ENCODE data around the gene PRRG3. TPM values are rescaled to one million over a fixed set of nuclear protein-coding genes. Genes with fewer than 3 reads are reported as not detected.

PRRG3 gene
- total RNA-seq, 1 experiment from 2014 or later, result 5.1 TPM

DNA sequence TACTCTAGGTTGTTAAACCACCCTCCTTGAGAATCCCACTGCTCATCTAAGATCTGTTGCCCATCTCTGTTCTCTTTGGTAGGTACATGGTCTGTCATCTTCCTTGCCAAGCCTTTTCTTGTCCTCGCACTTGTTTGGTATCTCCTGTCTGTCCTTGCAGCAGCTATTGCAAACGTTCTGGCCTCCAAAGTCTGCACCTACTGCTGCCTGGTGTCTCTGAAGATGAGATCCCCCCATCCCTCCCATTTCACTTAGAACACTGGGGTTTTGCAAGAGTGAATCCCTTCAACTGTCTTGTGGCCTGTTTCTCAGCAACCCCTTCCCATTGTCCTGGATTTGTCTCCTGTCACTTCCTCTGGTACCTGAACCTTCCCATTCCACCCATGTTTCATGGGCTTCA lies 40.0 kb downstream of the PRRG3 start:
- ATAC-seq (no peak), DNase-seq (ENCODE audit: low spot score) (no peak)
- no peaks in the 10 kb centered on the region; the same call in none of the 2 replicates for H3K27me3 Mint-ChIP-seq (ENCODE audit: low read depth)
- 0 out of 2 replicates have a peak, but pooled peaks cover 6% of the 10 kb centered on the region for H3K9me3 Mint-ChIP-seq
- H3K4me1 Mint-ChIP-seq, result no peaks in the 10 kb centered on the region
- H3K27ac Mint-ChIP-seq, result no peak overlapping the region
- ChIA-PET POLR2A (no interaction called here), CTCF (no interaction called here)
- H3K36me3 Mint-ChIP-seq, result no peaks in the 10 kb centered on the region
- TF ChIP-seq, protein P1, sequence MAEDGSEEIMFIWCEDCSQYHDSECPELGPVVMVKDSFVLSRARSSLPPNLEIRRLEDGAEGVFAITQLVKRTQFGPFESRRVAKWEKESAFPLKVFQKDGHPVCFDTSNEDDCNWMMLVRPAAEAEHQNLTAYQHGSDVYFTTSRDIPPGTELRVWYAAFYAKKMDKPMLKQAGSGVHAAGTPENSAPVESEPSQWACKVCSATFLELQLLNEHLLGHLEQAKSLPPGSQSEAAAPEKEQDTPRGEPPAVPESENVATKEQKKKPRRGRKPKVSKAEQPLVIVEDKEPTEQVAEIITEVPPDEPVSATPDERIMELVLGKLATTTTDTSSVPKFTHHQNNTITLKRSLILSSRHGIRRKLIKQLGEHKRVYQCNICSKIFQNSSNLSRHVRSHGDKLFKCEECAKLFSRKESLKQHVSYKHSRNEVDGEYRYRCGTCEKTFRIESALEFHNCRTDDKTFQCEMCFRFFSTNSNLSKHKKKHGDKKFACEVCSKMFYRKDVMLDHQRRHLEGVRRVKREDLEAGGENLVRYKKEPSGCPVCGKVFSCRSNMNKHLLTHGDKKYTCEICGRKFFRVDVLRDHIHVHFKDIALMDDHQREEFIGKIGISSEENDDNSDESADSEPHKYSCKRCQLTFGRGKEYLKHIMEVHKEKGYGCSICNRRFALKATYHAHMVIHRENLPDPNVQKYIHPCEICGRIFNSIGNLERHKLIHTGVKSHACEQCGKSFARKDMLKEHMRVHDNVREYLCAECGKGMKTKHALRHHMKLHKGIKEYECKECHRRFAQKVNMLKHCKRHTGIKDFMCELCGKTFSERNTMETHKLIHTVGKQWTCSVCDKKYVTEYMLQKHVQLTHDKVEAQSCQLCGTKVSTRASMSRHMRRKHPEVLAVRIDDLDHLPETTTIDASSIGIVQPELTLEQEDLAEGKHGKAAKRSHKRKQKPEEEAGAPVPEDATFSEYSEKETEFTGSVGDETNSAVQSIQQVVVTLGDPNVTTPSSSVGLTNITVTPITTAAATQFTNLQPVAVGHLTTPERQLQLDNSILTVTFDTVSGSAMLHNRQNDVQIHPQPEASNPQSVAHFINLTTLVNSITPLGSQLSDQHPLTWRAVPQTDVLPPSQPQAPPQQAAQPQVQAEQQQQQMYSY (CRISPR knock-in tag; IDR thresholded peaks at IDR 0.05), result no peak
- TF ChIP-seq ZNF138 (CRISPR knock-in tag; conservative IDR thresholded peaks at IDR 0.05) (no peak), TP53 (CRISPR knock-in tag; IDR thresholded peaks at IDR 0.05) (no peak), ZNF416 (CRISPR knock-in tag; IDR thresholded peaks at IDR 0.05) (no peak), ESRRA (CRISPR knock-in tag; IDR thresholded peaks at IDR 0.05; ENCODE audit: borderline replicate concordance) (no peak)
- TF ChIP-seq, protein P2, sequence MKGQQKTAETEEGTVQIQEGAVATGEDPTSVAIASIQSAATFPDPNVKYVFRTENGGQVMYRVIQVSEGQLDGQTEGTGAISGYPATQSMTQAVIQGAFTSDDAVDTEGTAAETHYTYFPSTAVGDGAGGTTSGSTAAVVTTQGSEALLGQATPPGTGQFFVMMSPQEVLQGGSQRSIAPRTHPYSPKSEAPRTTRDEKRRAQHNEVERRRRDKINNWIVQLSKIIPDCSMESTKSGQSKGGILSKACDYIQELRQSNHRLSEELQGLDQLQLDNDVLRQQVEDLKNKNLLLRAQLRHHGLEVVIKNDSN (CRISPR knock-in tag; IDR thresholded peaks at IDR 0.05), result no peak
- H3K4me3 Mint-ChIP-seq, result no peak overlapping the region

DNA sequence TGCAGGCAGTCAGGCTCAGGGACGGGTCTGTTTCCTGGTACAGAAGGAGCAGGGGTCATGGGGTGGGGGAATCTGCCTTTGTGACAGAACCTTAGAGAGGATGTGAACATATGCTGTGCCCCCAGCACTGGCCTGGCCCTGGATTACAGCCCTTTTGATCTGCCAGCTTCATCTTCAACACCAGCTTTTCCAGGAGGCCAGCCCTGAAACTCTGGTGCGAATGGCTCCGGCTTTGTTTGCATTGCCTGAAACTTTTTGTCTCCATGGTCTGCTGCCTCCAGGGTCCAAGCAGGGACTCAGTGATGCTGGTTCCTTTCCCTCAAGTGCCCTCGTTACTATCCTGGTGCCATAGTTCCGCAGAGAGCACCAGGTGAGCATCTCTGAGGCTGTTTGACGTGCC lies 41.4 kb downstream of the PRRG3 start:
- Mint-ChIP-seq H3K27me3 (ENCODE audit: low read depth) (no peaks in the 10 kb centered on the region; the same call in none of the 2 replicates), H3K36me3 (no peaks in the 10 kb centered on the region), H3K4me3 (no peak overlapping the region), H3K27ac (no peak overlapping the region), H3K4me1 (no peaks in the 10 kb centered on the region), H3K9me3 (0 out of 2 replicates have a peak, but pooled peaks cover 6% of the 10 kb centered on the region)
- no peak for DNase-seq (ENCODE audit: low spot score)
- POLR2A ChIA-PET, result no interaction called here
- CTCF ChIA-PET, result no interaction called here
- no peak for ATAC-seq
- TF ChIP-seq ZNF416 (CRISPR knock-in tag; IDR thresholded peaks at IDR 0.05) (no peak), NR3C1 (CRISPR knock-in tag; conservative IDR thresholded peaks at IDR 0.05; ENCODE audit: low read depth) (no peak), TP53 (CRISPR knock-in tag; IDR thresholded peaks at IDR 0.05) (no peak), ZNF138 (CRISPR knock-in tag; conservative IDR thresholded peaks at IDR 0.05) (no peak), MXD4 (CRISPR knock-in tag; IDR thresholded peaks at IDR 0.05; ENCODE audit: borderline replicate concordance) (no peak)
- TF ChIP-seq, protein P3, sequence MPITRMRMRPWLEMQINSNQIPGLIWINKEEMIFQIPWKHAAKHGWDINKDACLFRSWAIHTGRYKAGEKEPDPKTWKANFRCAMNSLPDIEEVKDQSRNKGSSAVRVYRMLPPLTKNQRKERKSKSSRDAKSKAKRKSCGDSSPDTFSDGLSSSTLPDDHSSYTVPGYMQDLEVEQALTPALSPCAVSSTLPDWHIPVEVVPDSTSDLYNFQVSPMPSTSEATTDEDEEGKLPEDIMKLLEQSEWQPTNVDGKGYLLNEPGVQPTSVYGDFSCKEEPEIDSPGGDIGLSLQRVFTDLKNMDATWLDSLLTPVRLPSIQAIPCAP (CRISPR knock-in tag; IDR thresholded peaks at IDR 0.05), result no peak

- TF ChIP-seq, protein P4, sequence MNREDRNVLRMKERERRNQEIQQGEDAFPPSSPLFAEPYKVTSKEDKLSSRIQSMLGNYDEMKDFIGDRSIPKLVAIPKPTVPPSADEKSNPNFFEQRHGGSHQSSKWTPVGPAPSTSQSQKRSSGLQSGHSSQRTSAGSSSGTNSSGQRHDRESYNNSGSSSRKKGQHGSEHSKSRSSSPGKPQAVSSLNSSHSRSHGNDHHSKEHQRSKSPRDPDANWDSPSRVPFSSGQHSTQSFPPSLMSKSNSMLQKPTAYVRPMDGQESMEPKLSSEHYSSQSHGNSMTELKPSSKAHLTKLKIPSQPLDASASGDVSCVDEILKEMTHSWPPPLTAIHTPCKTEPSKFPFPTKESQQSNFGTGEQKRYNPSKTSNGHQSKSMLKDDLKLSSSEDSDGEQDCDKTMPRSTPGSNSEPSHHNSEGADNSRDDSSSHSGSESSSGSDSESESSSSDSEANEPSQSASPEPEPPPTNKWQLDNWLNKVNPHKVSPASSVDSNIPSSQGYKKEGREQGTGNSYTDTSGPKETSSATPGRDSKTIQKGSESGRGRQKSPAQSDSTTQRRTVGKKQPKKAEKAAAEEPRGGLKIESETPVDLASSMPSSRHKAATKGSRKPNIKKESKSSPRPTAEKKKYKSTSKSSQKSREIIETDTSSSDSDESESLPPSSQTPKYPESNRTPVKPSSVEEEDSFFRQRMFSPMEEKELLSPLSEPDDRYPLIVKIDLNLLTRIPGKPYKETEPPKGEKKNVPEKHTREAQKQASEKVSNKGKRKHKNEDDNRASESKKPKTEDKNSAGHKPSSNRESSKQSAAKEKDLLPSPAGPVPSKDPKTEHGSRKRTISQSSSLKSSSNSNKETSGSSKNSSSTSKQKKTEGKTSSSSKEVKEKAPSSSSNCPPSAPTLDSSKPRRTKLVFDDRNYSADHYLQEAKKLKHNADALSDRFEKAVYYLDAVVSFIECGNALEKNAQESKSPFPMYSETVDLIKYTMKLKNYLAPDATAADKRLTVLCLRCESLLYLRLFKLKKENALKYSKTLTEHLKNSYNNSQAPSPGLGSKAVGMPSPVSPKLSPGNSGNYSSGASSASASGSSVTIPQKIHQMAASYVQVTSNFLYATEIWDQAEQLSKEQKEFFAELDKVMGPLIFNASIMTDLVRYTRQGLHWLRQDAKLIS (CRISPR knock-in tag; IDR thresholded peaks at IDR 0.05; ENCODE audit: borderline replicate concordance), result no peak
- no peak for TF ChIP-seq TP53 (CRISPR knock-in tag; IDR thresholded peaks at IDR 0.05)
- no peak for TF ChIP-seq TEAD1 (CRISPR knock-in tag; IDR thresholded peaks at IDR 0.05)
- ChIA-PET POLR2A (no interaction called here), CTCF (no interaction called here)
- ATAC-seq (no peak), DNase-seq (ENCODE audit: low spot score) (no peak)
- Mint-ChIP-seq H3K4me1 (no peaks in the 10 kb centered on the region), H3K27ac (no peak overlapping the region), H3K4me3 (no peak overlapping the region), H3K9me3 (0 out of 2 replicates have a peak, but pooled peaks cover 6% of the 10 kb centered on the region), H3K27me3 (ENCODE audit: low read depth) (no peaks in the 10 kb centered on the region; the same call in none of the 2 replicates), H3K36me3 (no peaks in the 10 kb centered on the region)
Measured at GRCh38 chrX:151737494-151737893, 42.2 kb downstream of the PRRG3 start.

All from WTC11 (cell line).